A673 (cell line): Measurements from ENCODE around the gene MYO7A.

ENCODE experiments used
- EZH2 ChIP-seq: fragments of 200-600 bp; sonication (generic); IDR thresholded peaks from 2 replicates; pipeline ENCODE4 v1.6.1; 2017; ENCODE audit warnings: borderline replicate concordance, low read depth, mild to moderate bottlenecking, mixed read lengths, antibody characterized with exemption, low read length; ENCODE audit not compliant: poor library complexity, severe bottlenecking
- TF ChIP-seq, protein P1 (sequence below): fragments of 300-800, 200-600 bp; sonication (generic); conservative IDR thresholded peaks from 2 replicates; pipeline ENCODE4 v1.5.1; 2017; ENCODE audit warnings: low read depth, mild to moderate bottlenecking, antibody characterized with exemption, low read length, moderate library complexity, mixed read lengths

DNA sequence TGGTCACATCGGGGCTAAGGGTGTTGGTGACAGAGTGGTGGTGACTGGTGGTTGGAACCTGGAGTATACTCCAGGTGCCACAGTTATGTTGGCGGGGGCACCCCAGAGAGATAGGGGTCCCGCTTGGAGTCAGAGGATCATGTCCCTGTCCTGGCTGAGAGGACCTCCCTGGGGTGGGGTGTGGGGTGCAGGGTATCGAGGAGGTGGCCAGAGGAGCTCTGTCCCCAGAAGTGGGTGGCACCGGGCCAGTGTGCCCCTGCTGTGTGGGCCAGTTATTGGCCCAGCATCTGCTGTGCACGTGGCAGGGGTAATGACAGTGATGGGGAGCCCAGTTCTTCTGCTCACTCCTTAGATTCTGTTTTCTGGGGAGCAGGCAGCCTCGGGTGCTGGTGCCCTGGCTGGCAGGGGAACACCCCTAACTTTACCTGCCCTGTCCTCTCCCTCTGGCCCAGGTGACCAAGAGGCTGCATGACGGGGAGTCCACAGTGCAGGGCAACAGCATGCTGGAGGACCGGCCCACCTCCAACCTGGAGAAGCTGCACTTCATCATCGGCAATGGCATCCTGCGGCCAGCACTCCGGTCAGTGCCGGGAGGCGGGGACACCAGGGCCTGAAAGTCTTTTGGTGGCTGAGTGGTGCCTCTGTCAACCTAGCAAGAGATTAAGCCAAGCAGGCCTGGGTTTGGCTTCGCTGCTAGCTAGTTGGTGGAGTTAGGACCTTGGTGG is 56.3 kb downstream of the MYO7A start:
- TF ChIP-seq, protein P1, sequence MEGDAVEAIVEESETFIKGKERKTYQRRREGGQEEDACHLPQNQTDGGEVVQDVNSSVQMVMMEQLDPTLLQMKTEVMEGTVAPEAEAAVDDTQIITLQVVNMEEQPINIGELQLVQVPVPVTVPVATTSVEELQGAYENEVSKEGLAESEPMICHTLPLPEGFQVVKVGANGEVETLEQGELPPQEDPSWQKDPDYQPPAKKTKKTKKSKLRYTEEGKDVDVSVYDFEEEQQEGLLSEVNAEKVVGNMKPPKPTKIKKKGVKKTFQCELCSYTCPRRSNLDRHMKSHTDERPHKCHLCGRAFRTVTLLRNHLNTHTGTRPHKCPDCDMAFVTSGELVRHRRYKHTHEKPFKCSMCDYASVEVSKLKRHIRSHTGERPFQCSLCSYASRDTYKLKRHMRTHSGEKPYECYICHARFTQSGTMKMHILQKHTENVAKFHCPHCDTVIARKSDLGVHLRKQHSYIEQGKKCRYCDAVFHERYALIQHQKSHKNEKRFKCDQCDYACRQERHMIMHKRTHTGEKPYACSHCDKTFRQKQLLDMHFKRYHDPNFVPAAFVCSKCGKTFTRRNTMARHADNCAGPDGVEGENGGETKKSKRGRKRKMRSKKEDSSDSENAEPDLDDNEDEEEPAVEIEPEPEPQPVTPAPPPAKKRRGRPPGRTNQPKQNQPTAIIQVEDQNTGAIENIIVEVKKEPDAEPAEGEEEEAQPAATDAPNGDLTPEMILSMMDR, result no peak
- TF ChIP-seq EZH2, result no peak
